ENCODE data around the gene COPB1.
"Not testable (repeated sequence)": the region's sequence is repeated elsewhere in the genome, so short reads cannot be mapped to it uniquely, and the experiment has no call there.

COPB1 gene

DNA sequence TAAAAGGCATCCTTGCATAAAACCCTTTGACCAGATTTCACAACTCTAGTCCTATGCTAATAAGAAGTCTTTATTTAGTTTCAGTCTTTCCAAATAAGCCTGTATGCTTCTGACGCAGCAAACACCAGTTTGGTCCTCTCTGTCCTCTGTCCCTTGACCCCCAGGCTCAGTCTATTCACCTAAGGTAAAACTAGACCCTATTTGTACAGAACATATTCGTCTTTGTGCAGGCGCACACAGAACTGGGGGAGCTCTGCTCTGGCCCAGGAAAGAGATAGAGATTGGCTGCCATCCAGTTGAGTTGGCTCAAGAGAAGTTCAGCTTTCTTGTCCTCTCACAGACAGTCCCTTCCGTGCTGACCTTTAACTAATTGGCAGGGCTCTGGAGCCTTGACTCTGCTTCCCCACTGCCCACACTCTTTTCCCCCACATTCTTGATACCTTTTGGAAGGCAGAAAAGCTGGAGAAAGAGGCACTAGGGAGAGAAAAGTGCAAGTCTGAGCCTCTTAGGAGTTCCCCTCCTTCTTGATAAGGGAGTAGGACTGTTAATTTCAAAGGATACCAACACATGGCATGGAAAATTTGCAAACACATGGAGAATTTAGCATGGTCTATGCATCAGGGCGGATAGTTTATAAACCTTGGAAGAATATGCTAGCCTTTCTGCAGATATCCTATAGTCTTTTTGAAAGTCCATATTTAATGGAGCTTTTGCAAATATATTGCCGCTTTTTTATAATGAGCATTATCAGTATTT lies 41.8 kb upstream of the COPB1 start:
- no peak overlapping the region for H3K27ac ChIP-seq
- TF ChIP-seq, protein P1, sequence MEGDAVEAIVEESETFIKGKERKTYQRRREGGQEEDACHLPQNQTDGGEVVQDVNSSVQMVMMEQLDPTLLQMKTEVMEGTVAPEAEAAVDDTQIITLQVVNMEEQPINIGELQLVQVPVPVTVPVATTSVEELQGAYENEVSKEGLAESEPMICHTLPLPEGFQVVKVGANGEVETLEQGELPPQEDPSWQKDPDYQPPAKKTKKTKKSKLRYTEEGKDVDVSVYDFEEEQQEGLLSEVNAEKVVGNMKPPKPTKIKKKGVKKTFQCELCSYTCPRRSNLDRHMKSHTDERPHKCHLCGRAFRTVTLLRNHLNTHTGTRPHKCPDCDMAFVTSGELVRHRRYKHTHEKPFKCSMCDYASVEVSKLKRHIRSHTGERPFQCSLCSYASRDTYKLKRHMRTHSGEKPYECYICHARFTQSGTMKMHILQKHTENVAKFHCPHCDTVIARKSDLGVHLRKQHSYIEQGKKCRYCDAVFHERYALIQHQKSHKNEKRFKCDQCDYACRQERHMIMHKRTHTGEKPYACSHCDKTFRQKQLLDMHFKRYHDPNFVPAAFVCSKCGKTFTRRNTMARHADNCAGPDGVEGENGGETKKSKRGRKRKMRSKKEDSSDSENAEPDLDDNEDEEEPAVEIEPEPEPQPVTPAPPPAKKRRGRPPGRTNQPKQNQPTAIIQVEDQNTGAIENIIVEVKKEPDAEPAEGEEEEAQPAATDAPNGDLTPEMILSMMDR (conservative IDR thresholded peaks at IDR 0.05), result no peak

DNA sequence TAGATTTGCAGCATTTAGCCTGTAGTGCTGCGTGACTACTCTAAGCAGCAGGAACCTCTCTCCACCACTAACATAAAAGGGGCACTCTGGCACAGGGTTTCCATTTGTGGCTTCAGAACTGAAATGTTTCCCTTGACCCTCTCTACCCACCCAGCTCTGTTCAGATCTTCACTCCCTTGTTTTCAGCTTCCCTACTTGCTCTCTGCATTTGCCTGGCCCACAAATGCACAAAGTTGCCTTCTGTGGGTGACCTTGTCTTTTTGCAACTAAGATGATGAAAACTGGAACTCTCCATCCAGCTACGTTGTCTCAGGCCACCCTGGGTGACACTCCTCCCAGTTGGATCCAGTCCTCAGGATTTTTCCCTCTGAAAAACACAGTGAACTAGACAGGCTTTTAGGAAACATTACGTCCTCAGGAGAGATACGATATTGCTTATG lies 40.4 kb upstream of the COPB1 start:
- TF ChIP-seq, protein P1 (conservative IDR thresholded peaks at IDR 0.05), result no peak
- peak overlapping the region; percentile 9; the same call in 1 of the 2 replicates for H3K27ac ChIP-seq

DNA sequence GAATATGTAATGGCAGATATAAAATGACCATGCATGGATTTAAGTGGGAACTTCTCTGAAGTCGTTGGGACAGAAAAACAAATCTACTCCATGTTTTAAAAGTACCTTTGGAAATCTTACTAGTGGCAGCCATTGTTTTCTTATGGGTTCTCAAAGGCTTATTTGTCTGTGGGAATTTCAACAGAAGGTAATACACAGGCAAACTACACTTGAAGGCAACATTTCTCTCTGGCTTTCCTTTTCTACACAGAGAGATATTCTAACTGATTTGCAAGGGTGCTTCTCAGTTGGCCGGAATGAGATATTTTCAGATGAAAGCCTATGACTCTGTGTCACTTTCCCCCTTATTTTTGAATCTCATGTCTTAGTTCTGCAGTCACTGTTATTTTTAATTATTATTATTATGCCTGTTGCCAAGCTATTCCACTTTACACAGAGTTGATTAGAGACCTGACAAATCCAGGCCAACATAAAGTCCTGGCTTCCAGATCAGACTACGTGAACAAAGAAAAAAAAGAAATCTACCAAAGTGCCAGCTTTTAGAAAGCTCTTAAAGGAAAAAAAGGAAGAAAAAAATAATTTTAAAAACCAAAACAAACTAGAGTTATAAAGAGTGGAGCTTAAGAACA lies 39.4 kb upstream of the COPB1 start:
- no peak overlapping the region; the same call in 1 of the 2 replicates for H3K27ac ChIP-seq
- TF ChIP-seq, protein P1 (conservative IDR thresholded peaks at IDR 0.05), result no peak

DNA sequence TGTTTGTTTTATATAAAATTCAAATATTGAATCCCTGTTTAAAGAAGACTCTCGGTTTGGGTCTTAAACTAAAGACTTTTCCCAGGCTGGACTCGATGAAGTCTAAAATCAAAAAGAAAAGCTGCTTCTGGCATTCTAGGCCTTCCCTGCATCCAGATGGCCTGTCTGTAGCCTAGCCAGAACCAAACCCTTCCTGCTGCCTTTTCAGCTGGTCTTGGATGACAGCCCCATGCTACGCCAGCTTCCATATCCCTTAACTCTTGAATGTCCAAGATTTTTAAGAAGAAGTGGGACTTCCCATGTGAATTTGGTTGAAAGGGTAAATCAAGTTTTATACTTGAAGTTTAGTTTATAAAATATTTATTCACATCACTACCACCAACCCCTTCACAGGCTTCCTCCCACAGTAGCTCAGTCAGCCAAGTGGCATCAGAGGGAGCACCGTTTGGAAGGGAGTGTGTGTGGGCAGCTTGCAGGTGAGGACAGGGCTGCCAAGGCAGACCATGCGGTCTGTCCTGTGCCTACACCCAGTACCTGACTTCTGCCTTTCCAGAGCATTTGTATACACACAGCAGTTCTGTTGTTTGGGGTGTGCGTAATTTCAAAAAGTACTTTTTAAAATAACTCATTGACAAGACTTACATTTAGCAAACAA lies 38.8 kb upstream of the COPB1 start:
- H3K27ac ChIP-seq, result peak overlapping the region; percentile 11; the same call in 1 of the 2 replicates
- TF ChIP-seq, protein P1 (conservative IDR thresholded peaks at IDR 0.05), result no peak

DNA sequence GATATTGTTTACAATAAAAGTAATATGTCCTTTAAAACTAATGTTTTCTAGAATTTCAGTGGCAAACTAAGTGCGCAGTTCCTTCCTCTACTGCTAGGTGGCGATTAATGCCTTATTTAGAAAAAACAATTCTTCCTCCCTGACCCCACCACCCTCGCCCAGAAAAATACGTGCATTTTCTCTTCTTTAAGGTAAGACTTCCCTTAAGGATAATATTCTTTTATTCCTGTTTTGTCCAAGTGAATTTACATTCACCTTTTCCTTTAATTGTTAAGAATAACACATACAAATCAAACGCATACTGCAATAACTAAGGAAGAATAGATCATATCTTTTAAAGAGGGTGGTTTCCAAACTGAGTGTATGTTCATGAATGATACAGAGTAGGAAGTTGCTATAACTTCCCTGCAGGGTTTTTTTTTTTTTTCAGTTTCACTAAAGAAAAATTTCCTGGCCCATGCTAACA lies 37.6 kb upstream of the COPB1 start:
- TF ChIP-seq, protein P1 (conservative IDR thresholded peaks at IDR 0.05), result peak; percentile 87
- H3K27ac ChIP-seq, result no peak overlapping the region

DNA sequence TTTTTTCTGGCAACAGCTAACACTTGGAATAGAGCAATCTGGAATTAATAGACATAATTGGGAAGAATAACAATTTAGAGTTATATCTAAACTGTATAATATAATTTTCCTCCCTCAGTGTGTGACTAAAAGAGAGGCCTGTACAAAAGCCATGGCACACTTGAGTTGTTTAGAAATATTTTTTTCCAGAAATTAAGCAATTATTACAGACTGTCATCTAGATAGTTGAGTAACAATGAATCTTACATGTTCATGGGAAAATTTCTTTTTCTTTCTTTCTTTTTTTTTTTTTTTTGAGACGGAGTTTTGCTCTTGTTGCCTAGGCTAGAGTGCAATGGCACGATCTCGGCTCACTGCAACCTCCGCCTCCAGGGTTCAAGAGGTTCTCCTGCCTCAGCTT lies 35.6 kb upstream of the COPB1 start:
- not testable (repeated sequence) for H3K27ac ChIP-seq

DNA sequence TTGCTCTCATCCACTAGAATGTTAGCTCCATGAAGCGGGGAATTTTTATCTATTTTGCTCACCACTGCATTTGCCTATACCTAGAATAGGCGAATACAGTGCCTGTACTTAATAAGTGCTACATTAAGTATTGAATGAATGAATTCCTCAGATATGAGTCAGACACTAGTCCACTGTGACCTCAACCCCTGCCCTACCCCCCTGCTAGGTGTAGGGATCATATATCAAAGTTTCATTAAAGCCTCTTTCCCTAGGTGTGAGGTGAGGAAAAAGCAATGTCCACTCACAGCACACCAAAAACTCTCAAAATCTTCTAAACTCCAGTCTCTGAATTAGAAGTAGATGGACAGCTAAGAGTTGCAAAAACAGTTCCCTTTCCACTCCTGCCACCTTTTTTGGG lies 30.3 kb upstream of the COPB1 start:
- TF ChIP-seq, protein P1 (conservative IDR thresholded peaks at IDR 0.05), result no peak

More for the DNA sequence above, 30.3 kb upstream of the COPB1 start:
- H3K27ac ChIP-seq, result no peak overlapping the region
